ENCODE measurements around the gene SPNS1.
A peak's percentile ranks its signal among the peaks of the same experiment; 100 is the strongest.
"Not testable (repeated sequence)": the region's sequence is repeated elsewhere in the genome, so short reads cannot be mapped to it uniquely, and the experiment has no call there.

Gene SPNS1

GRCh38 chr16:28989363-28989762, 14.8 kb downstream of the SPNS1 start:
- DNase-seq (ENCODE audit: low spot score): no peak

- DNase-seq (ENCODE audit: low spot score): no peak
These were observed 15.9 kb downstream of the SPNS1 start for GRCh38 chr16:28990375-28991040.

GRCh38 chr16:28991687-28992086, 17.1 kb downstream of the SPNS1 start:
- no peak for DNase-seq (ENCODE audit: low spot score)

GRCh38 chr16:28992496-28992895, 17.9 kb downstream of the SPNS1 start:
- DNase-seq (ENCODE audit: low spot score): no peak

DNA sequence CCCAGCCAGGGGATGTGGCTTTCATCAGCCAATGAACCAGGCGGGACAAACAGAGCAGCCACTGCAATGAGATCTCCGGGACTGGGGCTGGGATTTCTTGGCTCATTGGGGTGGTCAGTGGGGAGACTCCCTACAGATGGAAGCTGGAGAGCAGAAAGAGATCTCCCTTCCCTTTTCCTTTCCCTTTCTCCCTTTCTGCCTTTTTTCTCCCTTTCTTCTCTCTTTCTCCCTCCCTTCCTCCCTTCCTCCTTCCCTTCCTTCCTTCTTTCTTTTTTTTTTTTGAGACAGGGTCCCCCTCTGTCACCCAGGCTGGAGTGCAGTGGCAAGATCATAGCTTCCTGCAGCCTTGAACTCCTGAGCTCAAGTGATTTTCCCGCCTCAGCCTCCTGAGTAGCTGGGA, 24.3 kb downstream of the SPNS1 start:
- DNase-seq (ENCODE audit: low spot score): no peak

DNA sequence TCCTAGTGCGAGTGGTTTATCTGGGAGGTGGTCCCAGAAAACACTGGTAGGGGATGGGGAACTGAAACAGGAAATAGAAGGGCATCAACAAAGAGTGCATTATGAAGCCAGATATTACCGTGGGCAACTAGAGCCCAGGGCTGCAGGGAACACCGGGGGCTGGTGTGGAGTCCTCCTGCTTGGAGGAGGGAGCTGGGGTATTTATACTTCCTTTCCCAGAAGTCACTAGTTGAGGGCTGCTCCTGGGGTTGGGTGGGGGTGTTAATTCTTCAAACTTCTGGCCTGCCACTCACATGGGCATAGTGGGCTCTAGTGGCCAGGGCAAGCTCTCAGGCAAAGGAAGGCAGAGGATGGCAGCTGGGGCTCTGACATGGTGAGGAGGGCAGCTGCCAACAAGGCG, 25.0 kb downstream of the SPNS1 start:
- DNase-seq (ENCODE audit: low spot score): no peak

DNA sequence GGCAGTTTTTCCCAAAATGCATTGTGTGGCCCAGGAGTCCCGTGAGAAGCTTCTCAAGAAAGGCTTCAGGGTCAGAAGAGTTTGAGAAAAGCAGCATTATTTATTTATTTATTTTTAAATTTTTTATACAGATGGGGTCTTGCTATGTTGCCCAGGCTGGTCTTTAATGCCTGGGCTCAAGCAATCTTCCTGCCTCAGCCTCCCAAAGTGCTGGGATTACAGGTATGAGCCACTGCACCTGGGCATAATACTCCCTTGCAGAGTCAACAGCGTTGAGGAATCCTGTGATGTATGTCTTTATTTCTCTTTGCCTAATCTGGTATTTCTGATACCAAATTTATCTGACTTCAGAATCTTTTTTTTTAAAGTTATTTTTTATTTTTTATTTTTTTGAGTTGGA, 25.4 kb downstream of the SPNS1 start:
- DNase-seq (ENCODE audit: low spot score): no peak

GRCh38 chr16:29004496-29005139, 30.0 kb downstream of the SPNS1 start:
- DNase-seq (ENCODE audit: low spot score): not testable (repeated sequence)

DNA sequence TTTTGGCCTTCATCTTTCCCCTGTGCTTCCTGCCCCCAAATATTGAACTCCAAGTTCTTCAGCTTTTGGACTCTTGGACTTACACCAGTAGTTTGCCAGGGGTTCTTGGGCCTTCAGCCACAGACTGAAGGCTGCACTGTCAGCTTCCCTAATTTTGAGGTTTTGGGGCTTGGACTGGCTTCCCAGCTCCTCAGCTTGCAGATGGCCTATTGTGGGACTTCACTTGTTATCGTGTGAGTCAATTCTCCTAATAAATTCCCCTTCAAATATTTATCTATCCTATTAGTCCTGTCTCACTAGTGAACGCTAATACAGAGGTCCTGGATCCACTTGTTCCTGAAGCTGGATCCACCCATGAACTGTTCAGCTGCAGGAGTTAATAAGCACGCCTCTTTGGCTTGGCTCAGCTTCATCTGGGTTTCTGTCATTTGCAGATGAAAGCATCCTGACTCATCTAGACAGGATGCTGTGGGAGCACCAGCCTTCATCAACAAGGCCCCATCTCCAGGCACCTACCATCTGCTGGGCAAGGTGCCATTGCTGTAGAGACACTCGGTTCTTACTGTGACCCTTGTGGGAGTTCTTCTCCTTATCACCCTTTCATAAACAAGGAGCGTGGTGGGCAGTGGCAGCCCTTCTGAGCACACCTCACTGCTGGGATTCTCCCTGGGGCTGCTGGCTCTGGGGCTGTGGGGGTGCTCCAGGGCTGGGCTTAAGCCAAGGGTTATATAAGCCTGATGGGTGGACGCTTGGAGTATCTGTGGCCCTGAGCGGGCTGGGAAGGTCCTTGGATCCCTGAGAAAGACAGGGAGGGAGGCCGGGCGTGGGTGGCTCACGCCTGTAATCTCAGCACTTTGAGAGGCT, 33.4 kb downstream of the SPNS1 start:
- DNase-seq (ENCODE audit: low spot score): peak; percentile 90

GRCh38 chr16:29009050-29009837, 34.7 kb downstream of the SPNS1 start:
- peak; percentile 88 for DNase-seq (ENCODE audit: low spot score)

DNA sequence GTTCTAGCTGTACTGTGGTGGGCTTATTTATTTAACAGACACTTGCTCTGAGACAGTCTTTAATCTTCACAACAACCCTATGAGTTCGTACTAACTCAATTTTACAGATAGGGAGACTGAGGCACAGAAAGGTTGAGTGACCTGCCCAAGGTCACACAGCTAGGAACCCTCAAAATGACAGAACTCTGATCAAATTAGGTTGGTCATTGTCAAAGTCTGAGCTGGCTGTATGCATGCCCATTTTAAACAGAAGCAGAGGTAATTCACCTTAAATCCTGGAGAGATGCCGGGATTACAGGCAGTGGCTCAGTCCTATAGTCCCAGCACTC, 35.2 kb downstream of the SPNS1 start:
- peak; percentile 26 for DNase-seq (ENCODE audit: low spot score)

- DNase-seq (ENCODE audit: low spot score): peak; percentile 18
These were observed 36.5 kb downstream of the SPNS1 start for GRCh38 chr16:29011112-29011511.

- DNase-seq (ENCODE audit: low spot score): no peak
These were observed 37.3 kb downstream of the SPNS1 start for GRCh38 chr16:29011851-29012250.

DNA sequence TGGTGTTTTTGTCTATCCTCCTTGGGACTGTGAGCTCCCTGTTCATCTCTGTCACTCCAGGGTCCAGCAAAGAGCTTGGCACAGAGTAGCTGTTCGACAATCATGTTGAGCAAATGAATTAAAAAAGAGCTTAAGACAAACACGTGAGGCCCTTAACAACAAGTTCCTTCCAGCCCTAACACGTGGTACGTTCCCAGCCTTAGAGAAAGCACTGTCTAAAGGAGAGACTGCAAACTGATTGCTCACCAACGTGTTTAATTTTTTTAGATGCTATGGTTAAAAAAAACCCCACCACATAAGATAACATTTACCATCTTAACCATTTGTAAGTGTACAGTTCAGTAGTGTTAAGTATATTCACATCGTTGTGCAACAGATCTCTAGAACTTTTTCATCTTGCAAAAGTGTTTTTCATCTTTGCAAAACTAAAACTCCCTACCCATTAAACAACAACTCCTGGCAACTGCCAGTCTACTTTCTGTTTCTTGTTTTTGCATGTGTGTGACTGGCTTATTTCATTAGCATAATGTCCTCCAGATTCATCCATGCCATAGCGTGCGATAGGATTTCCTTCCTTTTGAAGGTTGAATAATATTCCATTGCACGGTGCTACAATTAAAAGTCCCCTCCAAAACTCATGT, 38.5 kb downstream of the SPNS1 start:
- DNase-seq (ENCODE audit: low spot score): no peak

- DNase-seq (ENCODE audit: low spot score): no peak
These were observed 40.0 kb downstream of the SPNS1 start for GRCh38 chr16:29014561-29015069.

DNA sequence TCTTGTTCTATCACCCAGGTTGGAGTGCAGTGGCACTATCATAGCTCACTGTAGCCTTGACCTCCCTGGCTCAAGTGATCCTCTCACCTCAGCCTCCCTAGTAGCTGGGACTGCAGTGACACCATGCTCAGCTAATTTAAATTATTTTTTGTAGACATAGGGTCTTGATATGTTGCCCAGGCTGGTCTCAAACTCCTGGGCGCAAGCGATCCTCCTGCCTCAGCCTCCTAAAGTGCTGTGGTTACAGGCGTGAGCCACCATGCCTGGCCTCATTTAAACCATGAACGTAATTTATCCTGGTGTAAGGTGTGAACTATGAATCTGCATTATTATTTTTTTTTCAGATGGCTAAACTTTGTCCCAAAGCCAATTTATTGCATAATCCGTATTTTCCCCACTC, 47.6 kb downstream of the SPNS1 start:
- DNase-seq (ENCODE audit: low spot score): no peak

GRCh38 chr16:29023279-29024277, 49.0 kb downstream of the SPNS1 start:
- no peak for DNase-seq (ENCODE audit: low spot score)

GRCh38 chr16:29024278-29024677, 49.7 kb downstream of the SPNS1 start:
- no peak for DNase-seq (ENCODE audit: low spot score)

- DNase-seq (ENCODE audit: low spot score): no peak
These were observed 50.6 kb downstream of the SPNS1 start for GRCh38 chr16:29025218-29025617.

GRCh38 chr16:29025735-29026134, 51.2 kb downstream of the SPNS1 start:
- DNase-seq (ENCODE audit: low spot score): no peak
